NCI-H2171 (cell line): ENCODE measurements around the gene BUB1B.
A peak's percentile ranks its signal among the peaks of the same experiment; 100 is the strongest.

Experiments
- DNase-seq: peaks from one replicate; lab custom pipeline; 2025; lab: John Stamatoyannopoulos, UW

Gene BUB1B

GRCh38 chr15:40252438-40253166 lies 91.7 kb downstream of the BUB1B start:
- DNase-seq, result peak; percentile 68

GRCh38 chr15:40253167-40253790 lies 92.4 kb downstream of the BUB1B start:
- no peak for DNase-seq

DNA sequence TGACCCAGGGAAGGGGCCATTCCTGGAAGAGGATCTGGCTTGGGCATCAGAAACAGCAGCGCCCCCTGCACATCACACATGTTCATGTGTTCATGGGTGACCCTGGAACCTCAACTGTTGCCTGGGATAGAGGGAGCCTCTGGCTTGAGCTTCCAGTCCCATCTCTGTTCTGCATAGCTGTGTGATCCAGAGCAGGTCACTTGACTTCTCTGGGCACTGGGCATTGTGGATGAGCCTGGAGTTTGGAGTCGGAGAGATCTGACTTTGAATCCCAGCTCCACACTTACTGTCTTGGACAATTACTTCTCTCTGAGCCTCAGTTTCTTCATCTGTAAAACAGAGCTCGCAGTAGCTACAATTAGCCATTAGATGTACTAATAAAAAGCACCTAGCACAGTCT lies 93.6 kb downstream of the BUB1B start:
- DNase-seq, result no peak

DNA sequence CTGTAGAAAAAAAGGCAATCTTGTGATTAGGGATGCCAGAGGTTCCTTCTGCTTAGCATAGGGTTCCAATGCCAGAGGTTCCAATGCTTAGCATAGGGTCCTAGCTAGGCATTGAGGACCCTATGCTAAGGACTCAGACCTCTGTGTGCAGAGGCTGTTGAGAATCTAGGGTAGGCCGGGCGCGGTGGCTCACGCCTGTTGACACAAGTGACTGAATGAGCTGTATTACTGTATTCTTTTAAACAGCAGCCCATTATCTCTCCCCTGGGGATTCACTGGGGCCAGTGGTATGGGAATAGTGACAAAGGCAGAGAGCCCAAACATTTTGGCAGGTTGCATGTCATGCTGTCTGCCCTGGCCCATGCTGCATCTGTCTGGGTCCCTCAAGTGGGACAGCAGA lies 94.2 kb downstream of the BUB1B start:
- DNase-seq, result no peak

DNA sequence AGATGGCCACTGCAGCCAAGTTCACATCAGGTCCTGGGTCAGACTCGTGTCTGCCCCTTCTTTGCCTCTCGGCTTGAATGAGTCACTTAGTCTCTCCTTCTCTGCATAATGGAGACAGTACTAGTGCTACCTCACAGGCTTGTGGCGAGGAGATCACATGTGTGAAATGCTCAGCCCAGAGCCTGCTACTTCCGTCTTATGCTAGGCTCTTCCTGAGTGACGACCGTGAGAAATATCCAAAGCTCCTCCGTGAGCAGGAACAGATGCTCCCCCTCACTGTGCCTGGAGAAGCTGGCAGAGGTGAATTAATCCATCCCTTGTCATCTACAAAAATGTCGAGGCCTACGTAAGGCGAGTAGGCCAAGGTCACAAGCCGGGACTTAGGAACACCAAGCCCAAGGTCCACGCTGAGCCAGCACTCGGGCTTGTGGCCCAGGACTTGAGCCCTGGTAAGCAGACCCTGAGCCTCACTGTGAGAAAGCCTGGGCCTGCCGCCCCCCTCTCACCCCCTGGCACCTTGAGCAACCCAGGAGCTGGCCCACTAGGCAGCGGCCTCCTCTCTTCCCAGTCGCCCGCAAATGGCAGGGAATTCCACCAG lies 95.9 kb downstream of the BUB1B start:
- no peak for DNase-seq

DNA sequence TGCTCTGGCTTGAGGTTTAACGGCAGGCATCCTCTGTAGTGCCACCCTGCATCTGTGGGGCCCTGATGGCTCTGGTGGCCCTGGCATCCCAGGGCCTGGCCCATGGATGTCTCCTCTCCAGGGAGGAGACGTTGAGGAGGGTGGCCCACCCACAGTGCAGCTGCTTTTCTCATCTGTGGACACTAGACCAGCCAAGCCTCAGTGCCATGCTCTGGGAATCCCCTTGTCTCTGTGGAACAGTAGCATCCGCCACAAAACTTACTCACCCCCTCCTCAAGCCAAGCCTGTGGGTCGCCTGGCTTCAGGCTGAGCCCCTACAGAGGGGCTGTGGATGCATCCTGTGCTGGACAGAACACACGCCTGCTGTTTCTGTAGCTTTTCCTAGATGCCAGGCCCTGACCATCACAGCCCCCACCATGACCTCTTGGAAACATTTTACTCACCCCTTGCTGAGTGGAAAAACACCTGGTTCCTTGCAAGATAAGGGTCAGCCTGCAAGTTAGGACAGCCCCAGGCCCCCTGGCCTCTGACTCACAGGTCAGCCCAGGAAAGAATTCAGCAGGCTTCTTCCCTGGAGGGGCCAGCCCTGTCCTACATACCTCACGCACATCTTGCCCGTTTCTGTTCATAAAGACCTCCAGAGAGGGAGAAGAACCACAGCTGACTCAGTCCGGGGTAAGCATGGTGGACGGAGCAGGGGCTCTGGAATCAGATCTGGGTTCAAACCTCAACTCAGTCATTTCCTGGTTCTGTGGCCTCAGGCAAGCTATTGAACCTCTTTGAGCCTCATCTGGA lies 97.0 kb downstream of the BUB1B start:
- no peak for DNase-seq

- DNase-seq, result no peak
These were observed 97.7 kb downstream of the BUB1B start for GRCh38 chr15:40258544-40258943.

DNA sequence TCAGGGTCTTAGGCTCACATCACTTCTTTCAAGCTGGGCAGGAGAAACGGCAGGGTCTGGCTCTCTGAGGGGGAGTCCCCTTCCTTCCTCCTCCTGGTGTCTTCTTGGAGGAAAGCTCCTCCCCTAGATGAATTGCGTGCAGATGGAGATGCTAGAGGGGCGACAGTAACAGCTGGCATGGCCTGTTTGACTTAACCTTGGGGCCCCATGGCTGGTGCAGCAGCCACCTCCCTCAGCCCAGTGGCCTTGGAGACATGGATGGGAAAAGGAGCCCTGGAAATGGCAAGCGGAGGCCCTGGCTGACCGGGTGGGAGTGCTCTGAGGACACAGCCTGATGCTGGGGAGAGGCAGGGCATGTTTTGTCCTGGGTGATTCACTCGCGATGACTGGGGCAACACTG lies 98.2 kb downstream of the BUB1B start:
- DNase-seq, result no peak

- no peak for DNase-seq
These were observed 102.3 kb downstream of the BUB1B start for GRCh38 chr15:40263024-40263754.

GRCh38 chr15:40264321-40265153 lies 103.7 kb downstream of the BUB1B start:
- no peak for DNase-seq

- peak; percentile 34 for DNase-seq
These were observed 104.5 kb downstream of the BUB1B start for GRCh38 chr15:40265355-40265754.

GRCh38 chr15:40265875-40266274 lies 105.0 kb downstream of the BUB1B start:
- no peak for DNase-seq

GRCh38 chr15:40266828-40267304 lies 106.0 kb downstream of the BUB1B start:
- DNase-seq, result no peak

DNA sequence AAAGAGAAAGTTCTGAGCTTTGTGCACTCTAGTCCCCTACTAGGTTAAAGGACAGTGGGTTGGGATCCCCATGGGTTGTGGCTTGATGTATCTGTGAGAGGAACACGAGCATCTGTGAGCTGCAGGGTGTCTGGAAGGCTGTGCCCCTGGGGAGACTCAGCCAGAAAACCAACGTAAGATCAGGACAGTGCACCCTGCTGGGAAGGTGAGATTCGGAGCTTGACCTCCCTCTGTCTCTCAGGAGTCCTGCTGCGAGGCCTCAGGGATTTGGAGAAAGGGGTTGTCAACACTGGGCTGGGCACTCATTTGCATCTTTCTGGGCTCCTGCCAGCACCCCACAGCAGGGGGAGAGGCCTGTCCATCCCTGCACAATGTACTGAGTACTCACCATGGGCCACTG lies 106.8 kb downstream of the BUB1B start:
- no peak for DNase-seq

DNA sequence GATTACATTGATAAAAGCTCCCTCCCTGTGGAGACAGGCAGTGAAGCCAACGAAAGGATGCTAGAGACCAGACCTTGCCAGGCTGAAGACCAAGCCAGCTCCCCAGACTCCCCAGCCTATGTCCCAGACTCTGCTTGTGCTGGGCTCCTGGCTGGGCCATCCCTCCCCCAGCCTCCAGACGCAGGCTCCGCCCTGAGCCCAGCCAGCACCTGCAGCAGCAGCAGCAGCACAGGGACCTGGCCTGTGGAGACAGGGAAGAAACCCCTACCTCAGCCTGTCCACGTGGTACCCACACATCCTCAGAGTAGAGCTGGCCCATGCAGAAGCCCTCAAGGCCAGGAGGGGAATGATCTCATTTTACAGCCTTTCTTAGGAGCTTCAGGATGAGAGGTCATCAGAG lies 108.7 kb downstream of the BUB1B start:
- DNase-seq, result no peak

- DNase-seq, result no peak
These were observed 109.6 kb downstream of the BUB1B start for GRCh38 chr15:40270246-40270995.
